Medulla oblongata (tissue), 1 donor: ENCODE data around the gene NT5C3A.
"Not testable (repeated sequence)": the region's sequence is repeated elsewhere in the genome, so short reads cannot be mapped to it uniquely, and the experiment has no call there.

Source experiments
- DNase-seq: peaks from one replicate; pipeline ENCODE4 v3.0.0-alpha.2; 2015; ENCODE audit errors: extremely low spot score

The NT5C3A gene

GRCh38 chr7:33062023-33062781 is at the start of gene NT5C3A:
Gene NT5C3A (minus strand): TSS chr7:33062776. CDS start chr7:33062705, 71 bp downstream.
- peak; percentile 19 for DNase-seq

GRCh38 chr7:33111614-33112013 is 49.0 kb upstream of the NT5C3A start:
- no peak for DNase-seq

GRCh38 chr7:33109758-33110238 is 47.2 kb upstream of the NT5C3A start:
- DNase-seq: peak; percentile 50

GRCh38 chr7:33109005-33109757 is 46.6 kb upstream of the NT5C3A start, which contains the start of gene RP9:
Gene RP9 (minus strand): TSS chr7:33109404. CDS start chr7:33109372, 32 bp downstream.
- DNase-seq: peak; percentile 71

GRCh38 chr7:33108554-33109004 is 46.0 kb upstream of the NT5C3A start:
- no peak for DNase-seq

- DNase-seq: peak; percentile 63
These were observed 44.8 kb upstream of the NT5C3A start for GRCh38 chr7:33107136-33108066.

GRCh38 chr7:33101906-33102305 is 39.3 kb upstream of the NT5C3A start:
- no peak for DNase-seq

- DNase-seq: no peak
These were observed 38.2 kb upstream of the NT5C3A start for GRCh38 chr7:33100770-33101169.

GRCh38 chr7:33099154-33099940 is 36.8 kb upstream of the NT5C3A start:
- DNase-seq: no peak

GRCh38 chr7:33094745-33095275 is 32.2 kb upstream of the NT5C3A start:
- DNase-seq: not testable (repeated sequence)

GRCh38 chr7:33093266-33093665 is 30.7 kb upstream of the NT5C3A start:
- DNase-seq: no peak

GRCh38 chr7:33091641-33092191 is 29.1 kb upstream of the NT5C3A start:
- DNase-seq: no peak

- no peak for DNase-seq
These were observed 28.5 kb upstream of the NT5C3A start for GRCh38 chr7:33091111-33091531.

- no peak for DNase-seq
These were observed 26.6 kb upstream of the NT5C3A start for GRCh38 chr7:33089142-33089541.

- no peak for DNase-seq
These were observed 25.3 kb upstream of the NT5C3A start for GRCh38 chr7:33087858-33088257.

- DNase-seq: no peak
These were observed 24.8 kb upstream of the NT5C3A start for GRCh38 chr7:33087356-33087755.

GRCh38 chr7:33079763-33080690 is 17.5 kb upstream of the NT5C3A start:
- DNase-seq: no peak

GRCh38 chr7:33079096-33079495 is 16.5 kb upstream of the NT5C3A start:
- DNase-seq: no peak

GRCh38 chr7:33076737-33077136 is 14.2 kb upstream of the NT5C3A start:
- no peak for DNase-seq
